ENCODE results near the gene MPHOSPH10. TPM values are rescaled to one million over a fixed set of nuclear protein-coding genes. Genes with fewer than 3 reads are reported as not detected.
"Not testable (repeated sequence)": the region's sequence is repeated elsewhere in the genome, so short reads cannot be mapped to it uniquely, and the experiment has no call there.

Gene MPHOSPH10
- total and polyA plus RNA-seq, 2 donors: 26.3 to 42.2 TPM

DNA sequence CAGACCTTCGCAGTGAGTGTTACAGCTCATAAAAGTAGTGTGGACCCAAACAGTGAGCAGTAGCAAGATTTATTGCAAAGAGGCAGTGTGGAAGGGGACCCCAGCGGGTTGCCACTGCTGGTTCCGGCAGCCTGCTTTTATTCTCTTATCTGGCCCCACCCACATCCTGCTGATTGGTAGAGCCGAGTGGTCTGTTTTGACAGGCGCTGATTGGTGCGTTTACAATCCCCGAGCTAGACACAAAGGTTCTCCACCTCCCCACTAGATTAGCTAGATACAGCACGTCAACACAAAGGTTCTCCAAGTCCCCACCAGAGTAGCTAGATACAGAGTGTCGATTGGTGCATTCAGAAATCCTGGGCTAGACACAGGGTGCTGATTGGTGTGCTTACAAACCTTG is 38.6 kb upstream of the MPHOSPH10 start:
- not testable (repeated sequence) for H3K36me3 ChIP-seq (ENCODE audit: control insufficient read depth in 2 of 2, insufficient read depth in 2 of 2, low read length in 1 of 2); H3K27ac ChIP-seq (ENCODE audit: low read depth in 1 of 2, low read length in 1 of 2); H3K4me1 ChIP-seq (ENCODE audit: control insufficient read depth in 2 of 2, insufficient read depth in 2 of 2, low read length in 2 of 2); DNase-seq (ENCODE audit: low read depth in 6 of 9, low spot score in 9 of 9); H3K9me3 ChIP-seq (ENCODE audit: control insufficient read depth in 2 of 2, insufficient read depth in 1 of 2, low read length in 1 of 2); H3K27me3 ChIP-seq (ENCODE audit: control insufficient read depth in 2 of 2, insufficient read depth in 1 of 2, low read length in 1 of 2); H3K4me3 ChIP-seq (ENCODE audit: low read length in 2 of 2)
- WGBS: 98% methylated on average over 9 of the region's 9 CpGs

DNA sequence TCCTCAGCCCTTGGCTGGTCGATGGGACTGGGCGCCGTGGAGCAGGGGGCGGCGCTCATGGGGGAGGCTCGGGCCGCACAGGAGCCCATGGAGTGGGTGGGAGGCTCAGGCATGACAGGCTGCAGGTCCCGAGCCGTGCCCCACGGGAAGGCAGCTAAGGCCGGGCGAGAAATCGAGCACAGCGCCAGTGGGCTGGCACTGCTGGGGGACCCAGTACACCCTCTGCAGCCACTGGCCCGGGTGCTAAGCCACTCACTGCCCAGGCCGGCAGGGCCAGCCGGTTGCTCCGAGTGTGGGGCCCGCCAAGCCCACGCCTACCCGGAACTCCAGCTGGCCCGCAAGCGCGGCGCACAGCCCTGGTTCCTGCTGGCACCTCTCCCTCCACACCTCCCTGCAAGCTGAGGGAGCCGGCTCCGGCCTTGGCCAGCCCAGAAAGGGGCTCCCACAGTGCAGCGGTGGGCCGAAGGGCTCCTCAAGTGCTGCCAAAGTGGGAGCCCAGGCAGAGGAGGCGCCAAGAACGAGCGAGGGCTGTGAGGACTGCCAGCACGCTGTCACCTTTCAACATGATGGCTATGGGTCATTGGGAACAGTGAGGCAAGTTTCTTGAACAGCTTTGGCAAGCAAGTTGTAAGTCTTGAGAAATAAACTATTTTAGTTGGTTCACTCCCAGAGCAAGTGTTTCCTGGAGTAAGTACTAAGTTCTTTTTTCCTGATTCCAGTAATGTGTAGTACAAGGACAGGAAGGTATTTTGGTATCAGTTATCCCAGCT is 37.8 kb upstream of the MPHOSPH10 start:
- not testable (repeated sequence) for H3K27ac ChIP-seq (ENCODE audit: low read depth in 1 of 2, low read length in 1 of 2); H3K36me3 ChIP-seq (ENCODE audit: control insufficient read depth in 2 of 2, insufficient read depth in 2 of 2, low read length in 1 of 2); H3K4me3 ChIP-seq (ENCODE audit: low read length in 2 of 2); H3K27me3 ChIP-seq (ENCODE audit: control insufficient read depth in 2 of 2, insufficient read depth in 1 of 2, low read length in 1 of 2); H3K9me3 ChIP-seq (ENCODE audit: control insufficient read depth in 2 of 2, insufficient read depth in 1 of 2, low read length in 1 of 2); DNase-seq (ENCODE audit: low read depth in 6 of 9, low spot score in 9 of 9); H3K4me1 ChIP-seq (ENCODE audit: control insufficient read depth in 2 of 2, insufficient read depth in 2 of 2, low read length in 2 of 2)
- 91% methylated on average over 33 of the region's 33 CpGs for WGBS

DNA sequence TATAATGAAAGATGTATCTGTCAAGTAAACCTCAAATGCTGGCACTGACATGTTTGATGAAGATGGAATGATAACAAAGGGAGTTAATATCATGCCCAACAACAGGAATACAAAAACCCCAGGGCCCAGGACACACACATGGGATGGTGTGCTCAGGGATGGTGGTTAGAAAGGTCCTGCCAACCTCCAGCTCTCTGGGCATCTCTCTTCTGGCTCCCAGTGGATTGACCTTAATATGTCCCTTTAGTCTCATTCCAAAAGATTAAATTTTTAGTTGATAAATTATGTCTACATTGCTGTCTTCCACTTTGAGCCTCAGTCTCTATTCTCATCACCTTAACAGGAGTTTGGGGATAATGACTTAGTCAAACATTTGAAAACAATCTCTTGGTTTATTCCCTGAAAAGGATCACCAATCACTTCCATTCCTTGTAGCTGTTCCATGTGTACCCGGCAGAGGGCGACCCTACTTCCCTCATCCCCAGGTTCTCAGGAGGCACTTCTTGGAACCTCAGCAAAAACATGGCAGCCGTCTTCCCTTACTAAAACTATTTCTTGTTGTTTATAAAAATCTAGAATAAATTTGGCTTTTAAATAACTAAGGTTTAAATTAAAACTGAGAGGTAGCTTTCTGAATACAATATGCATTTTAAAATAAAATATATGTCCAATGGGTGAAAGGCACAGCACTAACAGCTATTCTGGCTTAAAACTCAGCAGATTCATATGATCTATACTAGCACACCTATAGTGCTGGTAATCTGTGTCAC is 30.1 kb upstream of the MPHOSPH10 start:
- no peaks in the 10 kb centered on the region for H3K4me1 ChIP-seq (ENCODE audit: control insufficient read depth in 2 of 2, insufficient read depth in 2 of 2, low read length in 2 of 2)
- no peaks in the 10 kb centered on the region for H3K27me3 ChIP-seq (ENCODE audit: control insufficient read depth in 2 of 2, insufficient read depth in 1 of 2, low read length in 1 of 2)
- DNase-seq (ENCODE audit: low read depth in 6 of 9, low spot score in 9 of 9): peak in 6 of 9 donors; percentile 4 to 40 (median 12)
- H3K36me3 ChIP-seq (ENCODE audit: control insufficient read depth in 2 of 2, insufficient read depth in 2 of 2, low read length in 1 of 2): no peaks in the 10 kb centered on the region
- no peak overlapping the region for H3K4me3 ChIP-seq (ENCODE audit: low read length in 2 of 2)
- H3K9me3 ChIP-seq (ENCODE audit: control insufficient read depth in 2 of 2, insufficient read depth in 1 of 2, low read length in 1 of 2): peaks cover 0 to 4% of the 10 kb centered on the region in 2 donors
- WGBS: 20% methylated on average over 3 of the region's 3 CpGs
- no peak overlapping the region for H3K27ac ChIP-seq (ENCODE audit: low read depth in 1 of 2, low read length in 1 of 2)

DNA sequence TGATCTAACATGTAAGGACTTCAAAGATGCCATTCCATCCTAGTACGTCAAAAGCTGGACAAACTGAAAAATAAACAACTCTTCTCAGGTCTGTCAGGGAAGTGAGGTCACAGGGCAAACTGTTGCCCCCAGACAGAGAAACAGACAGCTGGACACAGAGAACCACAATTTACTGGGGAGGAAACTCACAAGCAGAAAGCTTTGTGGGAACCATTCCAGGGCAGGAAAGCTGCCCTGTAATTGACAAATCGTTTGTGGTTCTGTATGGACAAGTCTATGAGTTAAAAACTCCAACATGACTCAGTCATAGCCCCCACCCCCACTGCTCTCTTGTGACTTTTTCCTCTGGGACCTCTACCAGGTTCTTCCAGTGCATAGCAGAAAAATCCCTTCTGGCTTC is 28.8 kb upstream of the MPHOSPH10 start:
- H3K4me1 ChIP-seq (ENCODE audit: control insufficient read depth in 2 of 2, insufficient read depth in 2 of 2, low read length in 2 of 2): no peaks in the 10 kb centered on the region
- no peaks in the 10 kb centered on the region for H3K27me3 ChIP-seq (ENCODE audit: control insufficient read depth in 2 of 2, insufficient read depth in 1 of 2, low read length in 1 of 2)
- no peaks in the 10 kb centered on the region for H3K36me3 ChIP-seq (ENCODE audit: control insufficient read depth in 2 of 2, insufficient read depth in 2 of 2, low read length in 1 of 2)
- H3K9me3 ChIP-seq (ENCODE audit: control insufficient read depth in 2 of 2, insufficient read depth in 1 of 2, low read length in 1 of 2): peaks cover 0 to 4% of the 10 kb centered on the region in 2 donors
- H3K27ac ChIP-seq (ENCODE audit: low read depth in 1 of 2, low read length in 1 of 2): no peak overlapping the region
- H3K4me3 ChIP-seq (ENCODE audit: low read length in 2 of 2): no peak overlapping the region
- 33% methylated on average over 2 of the region's 2 CpGs for WGBS
- DNase-seq (ENCODE audit: low read depth in 6 of 9, low spot score in 9 of 9): no peak

DNA sequence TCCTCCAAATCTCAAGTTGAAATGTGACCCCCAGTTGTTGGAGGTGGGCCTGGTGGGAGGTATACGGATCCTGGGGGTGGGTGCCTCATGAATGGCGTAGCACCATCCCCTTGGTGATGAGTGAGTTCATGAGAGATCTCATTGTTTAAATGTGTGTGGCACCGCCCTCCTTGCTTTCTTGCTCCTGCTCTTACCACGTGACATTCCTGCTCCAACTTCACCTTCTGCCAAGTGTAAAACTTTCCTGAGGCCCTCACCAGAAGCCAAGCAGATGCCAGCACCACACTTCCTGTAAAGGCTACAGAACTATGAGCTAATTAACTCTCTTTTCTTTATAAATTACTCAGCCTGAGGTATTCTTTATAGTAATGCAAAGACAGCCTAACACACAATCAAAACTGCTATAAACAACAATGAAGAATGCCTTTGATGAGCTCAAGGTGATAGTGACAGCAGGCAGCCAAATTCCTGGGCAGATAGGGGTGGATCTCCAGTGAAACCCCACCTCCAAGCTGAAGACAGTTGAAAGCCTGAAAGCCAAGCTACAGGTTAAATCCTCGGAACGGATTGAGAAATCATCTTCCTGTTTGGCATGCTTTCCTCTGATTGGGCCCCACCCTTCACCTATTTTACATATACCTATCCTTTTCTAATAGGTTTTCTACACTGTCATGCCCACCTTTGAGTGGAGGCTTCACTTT is 27.3 kb upstream of the MPHOSPH10 start:
- 74% methylated on average over 6 of the region's 6 CpGs for WGBS
- H3K27ac ChIP-seq (ENCODE audit: low read depth in 1 of 2, low read length in 1 of 2): no peak overlapping the region
- no peak overlapping the region for H3K4me3 ChIP-seq (ENCODE audit: low read length in 2 of 2)
- H3K36me3 ChIP-seq (ENCODE audit: control insufficient read depth in 2 of 2, insufficient read depth in 2 of 2, low read length in 1 of 2): no peaks in the 10 kb centered on the region
- no peaks in the 10 kb centered on the region for H3K4me1 ChIP-seq (ENCODE audit: control insufficient read depth in 2 of 2, insufficient read depth in 2 of 2, low read length in 2 of 2)
- peaks cover 0 to 4% of the 10 kb centered on the region in 2 donors for H3K9me3 ChIP-seq (ENCODE audit: control insufficient read depth in 2 of 2, insufficient read depth in 1 of 2, low read length in 1 of 2)
- DNase-seq (ENCODE audit: low read depth in 6 of 9, low spot score in 9 of 9): no peak
- H3K27me3 ChIP-seq (ENCODE audit: control insufficient read depth in 2 of 2, insufficient read depth in 1 of 2, low read length in 1 of 2): no peaks in the 10 kb centered on the region

DNA sequence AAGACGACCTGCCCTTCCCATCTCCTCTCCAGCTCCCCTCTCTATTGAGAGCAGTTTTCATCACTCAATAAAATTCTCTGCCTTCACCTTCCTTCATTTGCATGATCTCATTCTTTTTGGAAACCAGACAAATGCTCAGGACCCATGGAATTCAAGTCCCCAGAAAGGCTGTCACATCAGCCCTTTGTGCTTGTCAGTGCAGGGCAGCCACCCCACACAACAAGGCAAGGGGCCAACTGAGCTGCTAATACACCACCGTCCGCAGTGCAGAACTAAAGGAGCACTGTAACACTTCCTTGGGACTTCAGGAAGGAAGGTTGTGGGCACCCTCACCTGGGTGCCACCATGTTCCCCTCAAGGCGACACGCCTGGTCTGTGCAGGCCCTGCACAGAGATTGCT is 26.6 kb upstream of the MPHOSPH10 start:
- WGBS: 96% methylated on average over 5 of the region's 5 CpGs
- H3K4me3 ChIP-seq (ENCODE audit: low read length in 2 of 2): no peak overlapping the region
- H3K36me3 ChIP-seq (ENCODE audit: control insufficient read depth in 2 of 2, insufficient read depth in 2 of 2, low read length in 1 of 2): no peaks in the 10 kb centered on the region
- H3K4me1 ChIP-seq (ENCODE audit: control insufficient read depth in 2 of 2, insufficient read depth in 2 of 2, low read length in 2 of 2): no peaks in the 10 kb centered on the region
- peaks cover 0 to 4% of the 10 kb centered on the region in 2 donors for H3K9me3 ChIP-seq (ENCODE audit: control insufficient read depth in 2 of 2, insufficient read depth in 1 of 2, low read length in 1 of 2)
- DNase-seq (ENCODE audit: low read depth in 6 of 9, low spot score in 9 of 9): no peak
- H3K27me3 ChIP-seq (ENCODE audit: control insufficient read depth in 2 of 2, insufficient read depth in 1 of 2, low read length in 1 of 2): no peaks in the 10 kb centered on the region
- H3K27ac ChIP-seq (ENCODE audit: low read depth in 1 of 2, low read length in 1 of 2): no peak overlapping the region

DNA sequence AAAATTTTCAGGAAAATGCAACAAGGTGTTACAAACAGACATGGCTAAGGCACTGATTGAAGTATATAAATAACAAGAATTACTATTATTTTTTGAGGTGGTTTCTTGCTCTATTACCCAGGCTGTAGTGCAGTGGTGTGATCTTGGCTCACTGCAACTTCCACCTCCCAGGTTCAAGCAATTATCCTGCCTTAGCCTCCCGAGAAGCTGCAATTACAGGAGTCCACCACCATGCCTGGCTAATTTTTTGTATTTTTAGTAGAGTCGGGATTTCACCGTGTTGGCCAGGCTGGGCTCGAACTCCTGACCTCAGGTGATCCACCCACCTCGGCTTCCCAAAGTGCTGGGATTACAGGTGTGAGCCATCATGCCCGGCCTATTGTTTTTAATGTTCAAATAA is 24.0 kb upstream of the MPHOSPH10 start:
- WGBS: 95% methylated on average over 6 of the region's 6 CpGs
- not testable (repeated sequence) for DNase-seq (ENCODE audit: low read depth in 6 of 9, low spot score in 9 of 9); H3K9me3 ChIP-seq (ENCODE audit: control insufficient read depth in 2 of 2, insufficient read depth in 1 of 2, low read length in 1 of 2)

DNA sequence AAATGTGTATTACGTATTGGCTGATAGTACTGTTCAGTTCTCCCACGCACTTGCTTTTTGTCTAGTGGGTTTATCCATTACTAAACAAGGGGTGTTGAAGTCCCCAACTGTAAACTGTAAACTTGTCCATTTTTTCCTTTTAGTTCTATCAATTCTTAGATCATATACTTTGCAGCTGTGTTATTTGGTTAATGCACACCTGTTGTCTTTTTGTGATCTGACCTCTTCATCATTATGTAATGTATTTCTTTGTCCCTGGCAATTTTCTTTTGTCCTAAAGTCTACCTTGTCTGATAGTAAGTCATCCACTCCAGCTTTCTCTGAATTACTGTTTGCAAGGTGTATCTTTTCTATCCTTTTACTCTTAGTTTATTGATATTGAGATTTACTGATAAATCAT is 22.3 kb upstream of the MPHOSPH10 start:
- Histone ChIP-seq H3K4me1 (ENCODE audit: control insufficient read depth in 2 of 2, insufficient read depth in 2 of 2, low read length in 2 of 2) (no peaks in the 10 kb centered on the region), H3K36me3 (ENCODE audit: control insufficient read depth in 2 of 2, insufficient read depth in 2 of 2, low read length in 1 of 2) (no peaks in the 10 kb centered on the region), H3K27me3 (ENCODE audit: control insufficient read depth in 2 of 2, insufficient read depth in 1 of 2, low read length in 1 of 2) (no peaks in the 10 kb centered on the region), H3K27ac (ENCODE audit: low read depth in 1 of 2, low read length in 1 of 2) (no peak overlapping the region), H3K9me3 (ENCODE audit: control insufficient read depth in 2 of 2, insufficient read depth in 1 of 2, low read length in 1 of 2) (peaks cover 0 to 4% of the 10 kb centered on the region in 2 donors), H3K4me3 (ENCODE audit: low read length in 2 of 2) (no peak overlapping the region)
- WGBS: 98% methylated on average over 2 of the region's 2 CpGs
- no peak for DNase-seq (ENCODE audit: low read depth in 6 of 9, low spot score in 9 of 9)

More for the DNA sequence above, 24.0 kb upstream of the MPHOSPH10 start:
- not testable (repeated sequence) for H3K27ac ChIP-seq (ENCODE audit: low read depth in 1 of 2, low read length in 1 of 2); H3K36me3 ChIP-seq (ENCODE audit: control insufficient read depth in 2 of 2, insufficient read depth in 2 of 2, low read length in 1 of 2); H3K27me3 ChIP-seq (ENCODE audit: control insufficient read depth in 2 of 2, insufficient read depth in 1 of 2, low read length in 1 of 2); H3K4me3 ChIP-seq (ENCODE audit: low read length in 2 of 2); H3K4me1 ChIP-seq (ENCODE audit: control insufficient read depth in 2 of 2, insufficient read depth in 2 of 2, low read length in 2 of 2)

DNA sequence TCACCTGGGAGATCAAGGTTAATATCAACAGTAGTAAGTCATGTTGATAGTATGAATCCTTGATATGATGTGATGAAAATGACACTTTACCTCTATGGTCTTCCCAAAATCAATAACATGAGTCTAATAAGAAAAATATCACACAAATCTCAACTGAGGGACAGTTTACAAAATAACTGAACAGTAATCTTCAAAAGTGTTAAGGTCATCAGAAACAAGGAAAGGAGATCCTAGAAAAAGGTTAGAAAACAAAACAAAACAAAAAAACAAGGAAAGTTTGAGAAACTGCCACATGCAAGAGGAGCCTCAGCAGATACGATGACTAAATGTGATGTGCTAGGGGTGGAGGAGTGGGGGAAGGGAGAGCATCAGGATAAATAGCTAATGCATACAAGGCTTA is 16.6 kb upstream of the MPHOSPH10 start:
- no peak for DNase-seq (ENCODE audit: low read depth in 6 of 9, low spot score in 9 of 9)
- no peak overlapping the region for H3K4me3 ChIP-seq (ENCODE audit: low read length in 2 of 2)
- H3K27me3 ChIP-seq (ENCODE audit: control insufficient read depth in 2 of 2, insufficient read depth in 1 of 2, low read length in 1 of 2): no peaks in the 10 kb centered on the region
- peaks cover 6 to 12% of the 10 kb centered on the region in 2 donors for H3K36me3 ChIP-seq (ENCODE audit: control insufficient read depth in 2 of 2, insufficient read depth in 2 of 2, low read length in 1 of 2)
- no peak overlapping the region for H3K27ac ChIP-seq (ENCODE audit: low read depth in 1 of 2, low read length in 1 of 2)
- WGBS: 98% methylated on average over 1 of the region's 1 CpG
- H3K4me1 ChIP-seq (ENCODE audit: control insufficient read depth in 2 of 2, insufficient read depth in 2 of 2, low read length in 2 of 2): no peaks in the 10 kb centered on the region
- no peaks in the 10 kb centered on the region for H3K9me3 ChIP-seq (ENCODE audit: control insufficient read depth in 2 of 2, insufficient read depth in 1 of 2, low read length in 1 of 2)
